Measurements from ENCODE around the gene PIN1.
A peak's percentile ranks its signal among the peaks of the same experiment; 100 is the strongest.
"Not testable (repeated sequence)": the region's sequence is repeated elsewhere in the genome, so short reads cannot be mapped to it uniquely, and the experiment has no call there.

PIN1 gene

DNA sequence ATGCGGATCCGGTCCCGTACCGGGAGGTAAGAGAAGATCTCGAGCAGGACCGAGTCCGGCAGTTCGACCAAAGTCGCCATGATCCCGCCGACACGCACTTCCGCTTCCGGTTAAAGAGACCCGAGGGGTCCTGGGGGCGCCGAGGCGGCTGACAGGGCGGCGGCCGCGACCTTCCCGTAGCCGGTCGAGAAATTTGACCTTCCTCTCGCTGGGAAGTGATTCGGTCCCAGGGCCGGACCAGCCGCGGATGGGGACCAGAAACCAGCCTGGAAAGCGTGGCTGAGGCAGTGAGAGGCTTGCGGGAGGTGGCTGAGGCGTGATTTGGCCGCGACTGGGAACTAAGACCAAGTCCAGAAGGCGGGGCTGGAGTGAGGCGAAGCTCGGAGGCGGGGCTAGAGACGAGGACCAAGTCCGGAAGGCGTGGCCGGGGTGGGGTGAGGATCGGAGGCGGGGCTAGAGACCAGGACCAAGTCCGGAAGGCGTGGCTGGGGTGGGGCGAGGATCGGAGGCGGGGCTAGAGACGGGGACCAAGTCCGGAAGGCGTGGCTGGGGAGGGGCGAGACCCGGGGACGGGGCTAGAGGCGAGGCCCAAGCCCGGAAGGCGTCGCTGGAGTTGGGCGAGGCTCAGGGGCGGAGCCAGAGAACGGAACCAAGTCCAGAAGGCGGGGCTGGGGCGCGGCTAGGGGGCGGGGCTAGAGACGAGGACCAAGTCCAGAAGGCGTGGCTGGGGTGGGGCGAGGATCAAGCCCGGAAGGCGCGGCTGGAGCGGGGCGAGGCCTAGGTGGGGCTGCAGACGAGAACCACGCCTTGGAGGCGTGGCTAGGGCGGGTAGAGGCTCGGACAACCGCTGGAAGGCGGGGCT, 16.2 kb upstream of the PIN1 start, which contains the start of gene FBXL12:
Gene FBXL12, minus strand, starts transcription at position 346 of the 862 bp plus-strand sequence. Its CDS starts 266 bp downstream, at position 80.
- peak; percentile 100 for DNase-seq

DNA sequence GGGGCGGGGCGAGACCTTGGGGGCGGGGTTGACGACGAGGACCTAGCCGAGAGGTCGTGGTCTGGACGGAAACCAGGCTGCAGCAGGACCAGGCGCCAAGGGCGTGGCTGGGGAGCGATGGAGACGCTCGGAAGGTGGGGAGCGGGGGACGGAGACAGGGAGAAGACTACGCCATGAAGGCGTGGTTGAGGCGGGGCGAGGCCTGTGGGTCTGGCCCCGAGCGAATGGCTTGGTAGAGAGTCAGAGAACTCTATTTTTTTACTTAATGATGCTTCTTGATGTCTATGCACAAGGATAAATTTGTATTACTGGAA, 15.6 kb upstream of the PIN1 start:
- no peak for DNase-seq

DNA sequence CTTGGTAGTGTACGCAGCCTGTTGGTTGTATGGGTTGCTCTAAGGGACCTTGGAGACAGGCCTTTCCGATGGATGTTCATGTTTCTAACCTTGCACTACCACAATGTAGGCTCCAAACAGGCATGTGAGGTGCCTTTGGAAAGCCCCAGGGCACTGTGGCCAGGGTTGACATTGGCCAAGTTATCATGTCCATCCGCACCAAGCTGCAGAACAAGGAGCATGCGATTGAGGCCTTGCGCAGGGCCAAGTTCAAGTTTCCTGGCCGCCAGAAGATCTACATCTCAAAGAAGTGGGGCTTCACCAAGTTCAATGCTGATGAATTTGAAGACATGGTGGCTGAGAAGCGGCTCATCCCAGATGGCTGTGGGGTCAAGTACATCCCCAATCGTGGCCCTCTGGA, 15.1 kb upstream of the PIN1 start:
- not testable (repeated sequence) for DNase-seq

GRCh38 chr19:9823816-9824215, 11.3 kb upstream of the PIN1 start:
- DNase-seq = no peak

DNA sequence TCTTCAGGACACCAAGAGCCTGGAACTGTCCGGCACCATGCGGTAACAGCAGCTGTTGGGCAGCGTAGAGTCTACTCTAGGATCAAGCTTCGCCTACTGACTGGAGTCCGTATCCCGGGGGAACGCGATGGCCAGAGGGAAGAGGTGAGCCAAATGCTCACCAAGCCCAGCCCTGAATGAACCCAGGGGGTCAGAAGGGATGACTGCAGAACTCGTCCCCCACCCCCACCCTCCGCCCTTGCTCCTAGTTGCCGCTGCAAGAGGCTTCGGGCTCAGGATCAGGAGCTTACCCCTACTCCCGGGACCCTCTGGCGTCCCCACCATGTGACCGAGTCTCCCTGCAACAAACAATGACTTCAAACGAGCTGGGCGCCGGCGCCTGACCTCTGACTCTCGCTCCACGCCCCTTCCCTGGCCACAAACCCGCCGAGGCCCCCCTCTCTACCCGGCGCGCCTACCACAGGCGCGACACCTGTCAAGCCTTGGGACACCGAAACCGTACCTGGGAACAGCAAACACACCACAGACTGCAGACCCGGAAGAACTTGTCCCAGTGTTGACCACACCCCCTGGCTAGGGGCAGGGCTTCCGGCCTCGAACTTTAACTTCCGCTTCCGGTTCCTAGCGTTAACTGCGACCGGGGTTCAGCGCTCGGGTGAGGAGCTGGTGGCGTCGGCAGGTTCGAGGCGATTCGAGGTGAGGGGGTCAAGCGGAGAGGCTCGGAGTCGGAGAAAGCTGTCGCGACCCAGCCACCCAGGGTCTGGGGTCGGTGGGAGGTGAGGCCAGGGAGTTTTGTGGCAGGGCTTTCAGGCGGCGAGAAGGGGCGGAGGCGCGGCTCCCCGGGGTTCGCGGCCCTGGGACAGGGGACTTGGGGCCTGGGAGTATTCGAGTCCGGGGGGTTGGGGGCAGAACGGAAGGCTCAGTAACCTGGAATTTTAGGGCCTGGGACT, 7.6 kb upstream of the PIN1 start, which contains the start of gene UBL5:
Gene UBL5, plus strand, starts transcription at position 630 of the 950 bp plus-strand sequence. CDS start 420 bp downstream, outside the sequence.
- peak; percentile 90 to 92 for DNase-seq

- DNase-seq = no peak
Observed at GRCh38 chr19:9828551-9829063, 6.5 kb upstream of the PIN1 start.

DNA sequence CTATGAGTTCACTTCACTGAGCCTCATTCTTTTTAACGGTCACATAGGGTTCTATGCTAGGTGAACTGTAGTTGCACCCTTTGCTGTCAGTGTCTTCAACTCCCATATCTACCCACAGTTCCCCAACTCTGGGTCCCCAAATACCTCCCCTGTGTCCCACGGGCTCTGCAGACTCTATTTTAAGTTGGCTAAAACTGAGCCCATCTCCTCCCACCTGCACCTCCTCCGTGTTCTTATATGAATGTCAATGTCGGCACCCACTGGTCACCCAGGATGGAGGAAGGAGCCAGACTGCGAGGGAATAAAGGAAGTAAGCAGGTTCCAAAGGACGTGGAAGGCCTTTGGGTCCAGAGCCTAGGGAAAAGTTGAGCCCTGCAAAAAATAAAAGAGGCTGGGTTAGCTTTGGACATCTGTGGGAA, 802 bp upstream of the PIN1 start:
- no peak for DNase-seq

GRCh38 chr19:9835507-9835949, 410 bp downstream of the PIN1 start:
- DNase-seq = no peak

- DNase-seq = no peak
Observed at GRCh38 chr19:9836021-9836420, 903 bp downstream of the PIN1 start.

GRCh38 chr19:9838324-9838723, 3.2 kb downstream of the PIN1 start:
- no peak for DNase-seq

GRCh38 chr19:9839415-9839814, 4.3 kb downstream of the PIN1 start:
- no peak for DNase-seq

- no peak for DNase-seq
Observed at GRCh38 chr19:9842834-9843625, 7.9 kb downstream of the PIN1 start.

DNA sequence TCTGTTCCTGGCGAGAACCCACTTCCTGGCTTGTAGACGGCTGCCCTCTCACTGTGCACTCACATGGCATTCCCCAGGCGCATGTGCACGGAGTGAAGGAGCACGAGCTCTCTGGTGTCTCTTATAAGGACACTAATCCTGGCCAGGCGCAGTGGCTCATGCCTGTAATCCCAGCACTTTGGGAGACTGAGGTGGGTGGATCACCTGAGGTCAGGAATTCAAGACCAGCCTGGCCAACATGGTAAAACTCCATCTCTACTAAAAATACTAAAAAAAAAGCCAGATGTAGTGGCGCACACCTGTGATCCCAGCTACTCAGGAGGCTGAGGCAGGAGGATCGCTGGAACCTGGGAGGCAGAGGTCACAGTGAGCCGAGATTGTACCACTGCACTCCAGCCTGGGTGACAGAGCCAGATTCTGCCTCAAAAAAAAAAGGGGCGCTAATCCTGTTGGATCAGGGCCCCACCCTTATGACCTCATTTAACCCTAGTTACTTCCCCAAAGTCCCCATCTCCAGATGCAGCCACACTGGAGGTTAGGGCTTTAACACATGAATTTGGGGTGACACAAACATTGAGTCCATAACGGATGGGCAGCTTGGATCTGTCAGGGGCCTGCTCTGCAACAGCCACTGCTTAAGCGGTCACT, 8.6 kb downstream of the PIN1 start:
- not testable (repeated sequence) for DNase-seq

GRCh38 chr19:9847087-9847671, 12.1 kb downstream of the PIN1 start:
- peak; percentile 22 to 32 for DNase-seq

DNA sequence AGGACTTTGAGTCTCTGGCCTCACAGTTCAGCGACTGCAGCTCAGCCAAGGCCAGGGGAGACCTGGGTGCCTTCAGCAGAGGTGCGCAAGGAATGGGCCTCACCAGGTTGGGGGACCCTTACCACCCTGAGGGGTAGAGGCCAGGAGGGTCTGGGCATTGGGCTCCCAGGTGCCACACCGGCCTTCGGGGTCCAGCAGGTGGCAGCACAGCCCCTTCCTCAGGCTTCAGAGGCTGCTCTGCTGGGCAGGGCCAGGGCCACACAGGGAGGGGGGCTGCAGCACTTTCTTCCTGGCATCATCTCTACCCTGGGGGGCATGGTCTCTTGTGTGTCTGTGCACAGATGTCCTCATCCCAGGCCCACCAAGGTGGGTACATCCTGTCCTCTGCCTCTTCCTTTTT, 12.9 kb downstream of the PIN1 start:
- DNase-seq = peak; percentile 28 to 50

DNA sequence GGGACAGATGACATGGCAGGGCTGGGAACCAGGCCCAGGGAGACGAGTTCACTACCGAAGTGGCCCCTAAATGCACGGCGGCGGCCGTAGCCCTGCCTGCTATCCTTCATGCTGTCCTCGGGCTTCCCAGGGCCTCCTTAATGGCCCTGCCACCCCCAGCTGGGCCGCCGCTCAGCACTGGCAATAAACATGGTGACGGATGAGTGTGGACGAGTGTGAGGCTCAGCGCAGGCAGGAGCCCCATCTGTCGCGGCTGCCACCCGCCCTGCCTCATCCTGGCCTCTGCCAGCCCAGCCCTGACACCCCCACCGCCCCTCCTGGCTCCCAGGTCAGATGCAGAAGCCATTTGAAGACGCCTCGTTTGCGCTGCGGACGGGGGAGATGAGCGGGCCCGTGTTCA, 13.6 kb downstream of the PIN1 start:
- DNase-seq = no peak

- no peak for DNase-seq
Observed at GRCh38 chr19:9849791-9850190, 14.7 kb downstream of the PIN1 start.

DNA sequence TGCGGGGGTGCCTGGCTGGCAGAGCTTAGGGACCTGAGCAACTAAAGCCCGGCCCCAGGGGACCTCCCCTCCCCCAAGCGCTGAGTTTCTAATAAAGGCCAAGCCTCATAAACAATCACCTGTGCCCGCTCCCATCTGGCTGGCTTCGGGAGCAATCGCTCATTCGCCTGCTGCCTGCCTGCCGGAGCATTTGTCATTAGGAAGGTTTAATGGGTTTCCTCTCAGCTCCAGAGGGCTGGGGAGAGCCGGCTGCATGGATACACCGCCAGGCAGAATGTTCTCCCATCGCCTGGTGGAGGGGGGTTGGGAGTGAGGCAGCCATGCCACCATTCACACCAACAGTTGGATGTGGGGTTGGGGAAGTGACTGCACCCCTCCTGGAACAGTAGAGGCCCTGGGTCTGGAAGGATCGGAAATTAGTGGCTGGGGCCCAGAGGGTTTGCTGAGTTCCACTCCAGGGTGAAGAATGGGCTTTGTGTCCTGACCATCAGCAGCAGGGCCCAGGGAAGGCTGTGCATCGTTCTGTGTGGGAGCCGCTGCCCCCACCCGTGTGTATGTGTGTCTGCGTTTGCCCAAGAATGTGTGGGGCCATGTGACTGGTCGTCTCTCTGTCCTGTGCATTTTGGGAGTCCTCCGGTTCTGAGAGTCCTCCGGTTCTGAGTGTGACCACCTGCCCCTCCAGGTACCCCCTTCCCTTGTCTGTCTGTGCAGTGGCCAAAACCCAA, 15.3 kb downstream of the PIN1 start:
- DNase-seq = no peak

- DNase-seq = no peak
Observed at GRCh38 chr19:9854282-9854846, 19.2 kb downstream of the PIN1 start.

- DNase-seq = no peak
Observed at GRCh38 chr19:9856609-9857008, 21.5 kb downstream of the PIN1 start.

Measured in CD4-positive, alpha-beta T cell treated with Interleukin-1 beta for 1 hour (primary cell).